Vagina (tissue), 2 donors: ENCODE data around the gene NLRP1. TPM values are rescaled to one million over a fixed set of nuclear protein-coding genes. Genes with fewer than 3 reads are reported as not detected.

Experiments
- DNase-seq, 2 donors: peaks; one replicate each; pipeline ENCODE4 v3.0.0-alpha.2; 2017; ENCODE audit errors: extremely low spot score in 2 of 2
- H3K27ac ChIP-seq: fragments of 200-600 bp; sonication (generic); one replicate; pipeline ENCODE4 v1.5.1; 2019
- H3K27me3 ChIP-seq: fragments of 200-600 bp; sonication (generic); one replicate; pipeline ENCODE4 v1.5.1; 2019
- H3K36me3 ChIP-seq, 2 donors: fragments of 200-600 bp; sonication (generic); one replicate each; pipeline ENCODE4 v1.5.1; 2017 to 2019
- H3K4me1 ChIP-seq: fragments of 200-600 bp; sonication (generic); one replicate; pipeline ENCODE4 v1.5.1; 2019
- H3K4me3 ChIP-seq, 2 donors: fragments of 200-600 bp; sonication (generic); 1 replicate in 1 of 2; 2 replicates in 1 of 2; pipeline ENCODE4 v1.5.1; 2016 to 2019
- H3K9me3 ChIP-seq: fragments of 200-600 bp; sonication (generic); one replicate; pipeline ENCODE4 v1.5.1; 2019
- POLR2A ChIP-seq, 2 donors: fragments of 450-650 bp; IDR thresholded peaks; one replicate each; pipeline ENCODE4 v1.6.1; 2017; ENCODE audit warnings: antibody characterized with exemption in 2 of 2, mild to moderate bottlenecking in 2 of 2, moderate library complexity in 2 of 2
- POLR2AphosphoS5 ChIP-seq, 2 donors: sonication (generic); formaldehyde crosslinking; IDR thresholded peaks; one replicate each; pipeline ENCODE4 v1.9.0; 2017; ENCODE audit warnings: antibody characterized with exemption in 2 of 2, mild to moderate bottlenecking in 2 of 2, low read depth in 1 of 2; ENCODE audit not compliant: insufficient read depth in 1 of 2
- intact Hi-C: fragments of 100-400 bp; cut with DNase I; formaldehyde crosslinking; loops from one replicate; pipeline ENCODE4 v1.15.1; 2023
- total RNA-seq: library from RNA; depleted of rRNA; stranded (reverse); fragments of >200 nt; gene quantifications from one replicate; pipeline ENCODE4 v1.2.3, GENCODE V29; 2016
- TF ChIP-seq, protein P1 (sequence below), 3 experiments: fragments of 450-650 bp in 2 of 3; fragments of 200-600 bp in 1 of 3; sonication (generic) in 1 of 3; IDR thresholded peaks; one replicate each; pipeline ENCODE4 v1.5.1; 2017 to 2019; ENCODE audit warnings: antibody characterized with exemption in 3 of 3, mild to moderate bottlenecking in 2 of 3, moderate library complexity in 2 of 3

NLRP1 gene
- total RNA-seq, 1 donor from 2014 or later, result 83.7 TPM

DNA sequence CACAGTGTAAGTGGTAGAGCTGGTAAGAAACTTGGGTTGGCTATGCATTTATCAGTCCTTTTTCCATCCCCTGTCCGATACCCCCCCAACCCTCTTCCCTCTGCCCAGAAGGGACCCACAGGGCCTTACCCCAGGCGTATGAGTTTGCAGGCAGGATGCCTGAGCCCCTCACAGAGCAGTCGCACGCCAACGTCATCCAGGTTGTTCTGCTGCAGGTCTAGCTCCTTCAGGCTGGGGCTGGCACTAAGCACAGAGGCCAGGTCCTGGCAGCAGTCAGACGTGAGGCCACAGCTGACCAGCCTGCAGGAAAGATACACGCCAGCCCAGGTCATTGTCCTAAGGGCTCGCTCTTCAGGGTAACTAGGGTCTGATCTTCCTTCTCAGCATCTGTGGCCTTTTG lies 45.0 kb downstream of the NLRP1 start:
- peak overlapping the region; percentile 83 for H3K27ac ChIP-seq
- TF ChIP-seq, protein P1, sequence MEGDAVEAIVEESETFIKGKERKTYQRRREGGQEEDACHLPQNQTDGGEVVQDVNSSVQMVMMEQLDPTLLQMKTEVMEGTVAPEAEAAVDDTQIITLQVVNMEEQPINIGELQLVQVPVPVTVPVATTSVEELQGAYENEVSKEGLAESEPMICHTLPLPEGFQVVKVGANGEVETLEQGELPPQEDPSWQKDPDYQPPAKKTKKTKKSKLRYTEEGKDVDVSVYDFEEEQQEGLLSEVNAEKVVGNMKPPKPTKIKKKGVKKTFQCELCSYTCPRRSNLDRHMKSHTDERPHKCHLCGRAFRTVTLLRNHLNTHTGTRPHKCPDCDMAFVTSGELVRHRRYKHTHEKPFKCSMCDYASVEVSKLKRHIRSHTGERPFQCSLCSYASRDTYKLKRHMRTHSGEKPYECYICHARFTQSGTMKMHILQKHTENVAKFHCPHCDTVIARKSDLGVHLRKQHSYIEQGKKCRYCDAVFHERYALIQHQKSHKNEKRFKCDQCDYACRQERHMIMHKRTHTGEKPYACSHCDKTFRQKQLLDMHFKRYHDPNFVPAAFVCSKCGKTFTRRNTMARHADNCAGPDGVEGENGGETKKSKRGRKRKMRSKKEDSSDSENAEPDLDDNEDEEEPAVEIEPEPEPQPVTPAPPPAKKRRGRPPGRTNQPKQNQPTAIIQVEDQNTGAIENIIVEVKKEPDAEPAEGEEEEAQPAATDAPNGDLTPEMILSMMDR (IDR thresholded peaks at IDR 0.05), result no peak
- TF ChIP-seq POLR2A (IDR thresholded peaks at IDR 0.05) (no peak), POLR2AphosphoS5 (IDR thresholded peaks at IDR 0.05; ENCODE audit: insufficient read depth in 1 of 2, low read depth in 1 of 2) (no peak)
- H3K27me3 ChIP-seq, result no peaks in the 10 kb centered on the region
- peaks cover 0 to 71% of the 10 kb centered on the region in 2 donors for H3K36me3 ChIP-seq
- H3K9me3 ChIP-seq, result no peaks in the 10 kb centered on the region
- no peak overlapping the region for H3K4me3 ChIP-seq
- peaks cover 36% of the 10 kb centered on the region for H3K4me1 ChIP-seq
- intact Hi-C loops, result no loop called here
- no peak for DNase-seq

DNA sequence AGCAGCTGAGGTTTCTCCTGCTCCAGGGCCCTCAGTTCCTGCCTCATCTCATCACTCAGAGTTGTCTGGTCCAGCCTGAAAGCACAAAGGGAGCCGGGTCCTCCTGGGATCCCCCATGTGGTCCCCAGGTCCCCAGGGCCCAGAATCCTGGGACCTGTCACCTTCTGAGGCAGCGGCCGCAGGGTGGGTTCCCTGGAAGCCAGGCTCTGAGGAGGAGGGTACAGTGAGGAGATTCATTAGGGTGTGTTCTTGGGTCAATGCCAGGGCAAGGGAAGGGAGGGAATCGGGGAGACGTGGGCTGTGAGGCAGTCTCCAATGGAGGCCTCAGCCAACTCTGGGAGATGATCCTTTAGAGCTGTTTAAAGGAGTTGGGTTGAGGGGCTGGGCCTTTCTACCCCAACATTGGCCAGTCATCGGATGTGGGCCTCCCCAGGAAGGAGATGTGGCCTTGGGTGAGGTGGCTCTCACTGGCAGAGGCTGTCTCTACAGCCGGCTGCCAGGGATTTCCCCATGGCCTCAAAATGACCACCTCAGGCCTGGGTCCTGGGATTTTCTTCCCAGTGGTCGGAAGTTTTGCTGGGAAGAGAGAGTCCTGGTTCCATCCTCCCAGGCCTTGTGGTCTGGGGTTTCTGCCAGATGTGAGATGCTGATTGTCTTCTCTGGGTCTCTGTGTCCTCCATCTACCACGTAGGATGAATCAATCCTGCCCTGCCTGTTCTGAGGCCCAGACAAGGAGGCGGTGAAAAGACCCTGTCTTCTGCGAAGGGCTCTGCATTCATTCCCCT lies 47.3 kb downstream of the NLRP1 start:
- peaks cover 0 to 82% of the 10 kb centered on the region in 2 donors for H3K36me3 ChIP-seq
- intact Hi-C loops, result no loop called here
- TF ChIP-seq POLR2AphosphoS5 (IDR thresholded peaks at IDR 0.05; ENCODE audit: insufficient read depth in 1 of 2, low read depth in 1 of 2), result peak in 1 of 2 donors; percentile 31
- TF ChIP-seq, protein P1 (IDR thresholded peaks at IDR 0.05), result no peak
- no peak for DNase-seq
- peaks cover 36% of the 10 kb centered on the region for H3K4me1 ChIP-seq
- H3K27ac ChIP-seq, result peak overlapping the region; percentile 78
- no peaks in the 10 kb centered on the region for H3K27me3 ChIP-seq
- no peak overlapping the region for H3K4me3 ChIP-seq
- no peaks in the 10 kb centered on the region for H3K9me3 ChIP-seq

DNA sequence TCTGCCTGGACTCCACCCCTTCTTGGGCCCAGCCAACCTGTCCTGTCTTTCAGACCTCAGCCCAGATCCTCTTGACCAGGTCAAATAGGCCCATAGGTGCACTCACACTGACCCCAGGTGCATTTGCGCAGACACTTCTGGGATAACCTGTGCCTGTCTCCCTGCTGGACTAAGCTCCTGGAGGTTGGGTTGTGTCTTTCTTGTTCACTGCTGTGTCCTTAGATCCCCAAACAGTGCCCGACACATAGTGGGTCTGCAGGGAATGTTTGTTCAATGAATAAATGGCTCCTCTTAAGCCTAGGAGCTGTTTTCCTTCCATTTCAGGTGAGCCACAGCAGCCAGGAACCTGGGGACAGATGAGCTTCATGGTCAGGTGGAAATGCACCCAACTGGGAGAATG lies 48.9 kb downstream of the NLRP1 start:
- H3K36me3 ChIP-seq, result peaks cover 0 to 82% of the 10 kb centered on the region in 2 donors
- peaks cover 23% of the 10 kb centered on the region for H3K4me1 ChIP-seq
- H3K27me3 ChIP-seq, result no peaks in the 10 kb centered on the region
- H3K27ac ChIP-seq, result no peak overlapping the region
- TF ChIP-seq POLR2AphosphoS5 (IDR thresholded peaks at IDR 0.05; ENCODE audit: insufficient read depth in 1 of 2, low read depth in 1 of 2) (no peak), POLR2A (IDR thresholded peaks at IDR 0.05) (no peak)
- TF ChIP-seq, protein P1 (IDR thresholded peaks at IDR 0.05), result no peak
- DNase-seq, result no peak
- H3K4me3 ChIP-seq, result no peak overlapping the region
- intact Hi-C loops, result no loop called here
- H3K9me3 ChIP-seq, result no peaks in the 10 kb centered on the region

DNA sequence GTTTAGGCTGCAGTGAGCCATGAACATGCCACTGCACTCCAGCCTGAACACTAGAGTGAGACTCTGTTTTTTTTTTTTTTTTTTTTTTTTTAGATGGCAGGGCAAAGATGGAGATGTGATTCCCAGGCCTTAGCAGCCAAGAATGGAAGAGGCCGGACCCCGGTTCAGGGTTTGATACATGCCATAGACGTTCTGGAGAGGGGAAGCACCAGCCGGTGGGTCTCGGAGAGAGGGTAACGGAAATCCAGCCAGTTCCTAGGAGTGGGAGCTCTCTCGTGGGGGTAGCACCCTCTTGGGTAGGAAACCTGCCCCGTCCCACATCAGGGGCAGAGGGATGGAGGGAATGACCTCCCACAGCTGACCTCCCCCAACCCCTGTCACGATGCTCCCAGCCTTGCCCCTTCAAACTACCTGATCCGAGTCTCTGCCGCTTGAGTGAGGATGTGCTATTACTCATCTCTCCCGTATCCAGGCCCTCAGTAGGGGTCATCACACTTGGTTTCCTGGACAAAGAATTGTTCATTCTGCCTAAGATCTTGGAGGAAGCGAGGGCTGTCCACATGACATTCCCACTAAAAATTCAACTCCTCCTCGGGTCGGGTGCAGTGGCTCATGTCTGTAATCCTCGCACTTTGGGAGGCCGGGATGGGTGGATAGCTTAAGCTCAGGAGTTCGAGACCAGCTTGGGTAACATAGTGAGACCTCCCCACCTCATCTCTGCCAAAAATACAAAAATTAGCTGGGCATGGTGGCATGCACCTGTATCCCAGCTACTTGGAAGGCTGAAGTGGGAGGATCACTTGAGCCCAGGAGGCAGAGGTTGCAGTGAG lies 50.6 kb downstream of the NLRP1 start:
- Histone ChIP-seq H3K4me3 (no peak overlapping the region), H3K4me1 (peaks cover 22% of the 10 kb centered on the region), H3K9me3 (no peaks in the 10 kb centered on the region), H3K27me3 (no peaks in the 10 kb centered on the region), H3K36me3 (peaks cover 0 to 83% of the 10 kb centered on the region in 2 donors), H3K27ac (no peak overlapping the region)
- TF ChIP-seq POLR2AphosphoS5 (IDR thresholded peaks at IDR 0.05; ENCODE audit: insufficient read depth in 1 of 2, low read depth in 1 of 2) (no peak), POLR2A (IDR thresholded peaks at IDR 0.05) (no peak)
- TF ChIP-seq, protein P1 (IDR thresholded peaks at IDR 0.05), result no peak
- intact Hi-C loops, result no loop called here
- no peak for DNase-seq
